IPS DF 4.7 (cell line): ENCODE results near the gene ZAP70.
"Not testable (repeated sequence)": the region's sequence is repeated elsewhere in the genome, so short reads cannot be mapped to it uniquely, and the experiment has no call there.

Source experiments
- DNase-seq: peaks from one replicate; pipeline ENCODE4 v3.0.0-alpha.2; 2013; ENCODE audit warnings: low spot score; ENCODE audit errors: extremely low read depth

ZAP70 gene

GRCh38 chr2:97713296-97714083, at the start of gene ZAP70:
Gene ZAP70, plus strand, starts transcription at chr2:97713576. Its CDS starts 10,461 bp downstream, at chr2:97724037.
- DNase-seq: no peak

GRCh38 chr2:97663626-97663961, 49.8 kb upstream of the ZAP70 start:
- DNase-seq: no peak

- peak; percentile 90 for DNase-seq
These were observed 49.3 kb upstream of the ZAP70 start, which contains the start of gene ACTR1B for GRCh38 chr2:97663962-97664635. Gene ACTR1B, minus strand, starts transcription at chr2:97664044. Its CDS starts 154 bp downstream, at chr2:97663890.

- no peak for DNase-seq
These were observed 48.8 kb upstream of the ZAP70 start for GRCh38 chr2:97664636-97664970.

- DNase-seq: no peak
These were observed 43.9 kb upstream of the ZAP70 start, which contains the start of gene C2orf92 for GRCh38 chr2:97669448-97669847. Gene C2orf92, plus strand, starts transcription at chr2:97669713. Its CDS starts 76 bp downstream, at chr2:97669789.

GRCh38 chr2:97670471-97670870, 42.9 kb upstream of the ZAP70 start:
- DNase-seq: no peak

GRCh38 chr2:97671526-97671925, 41.9 kb upstream of the ZAP70 start:
- DNase-seq: no peak

- not testable (repeated sequence) for DNase-seq
These were observed 40.7 kb upstream of the ZAP70 start for GRCh38 chr2:97672606-97673140.

GRCh38 chr2:97673182-97673914, 40.0 kb upstream of the ZAP70 start:
- no peak for DNase-seq

GRCh38 chr2:97673915-97674283, 39.5 kb upstream of the ZAP70 start:
- no peak for DNase-seq

- DNase-seq: no peak
These were observed 37.8 kb upstream of the ZAP70 start for GRCh38 chr2:97675430-97676113.

- DNase-seq: no peak
These were observed 36.8 kb upstream of the ZAP70 start for GRCh38 chr2:97676620-97677019.

- DNase-seq: no peak
These were observed 35.9 kb upstream of the ZAP70 start for GRCh38 chr2:97677480-97677879.

- no peak for DNase-seq
These were observed 35.1 kb upstream of the ZAP70 start for GRCh38 chr2:97678298-97678697.

GRCh38 chr2:97687235-97687634, 26.1 kb upstream of the ZAP70 start:
- DNase-seq: not testable (repeated sequence)

GRCh38 chr2:97688062-97688827, 25.1 kb upstream of the ZAP70 start:
- DNase-seq: no peak

- no peak for DNase-seq
These were observed 22.2 kb upstream of the ZAP70 start for GRCh38 chr2:97691166-97691565.

GRCh38 chr2:97693476-97693875, 19.9 kb upstream of the ZAP70 start:
- DNase-seq: no peak

GRCh38 chr2:97695744-97696143, 17.6 kb upstream of the ZAP70 start:
- DNase-seq: no peak
